GM12864 (cell line): Measurements from ENCODE around the gene NIPSNAP2.
"Not testable (repeated sequence)": the region's sequence is repeated elsewhere in the genome, so short reads cannot be mapped to it uniquely, and the experiment has no call there.

Experiments used
- DNase-seq: peaks from one replicate; pipeline ENCODE4 v3.0.0-alpha.2; 2011; ENCODE audit warnings: low read depth
- H3K4me3 ChIP-seq: 2 replicates; pipeline ENCODE4 v1.5.1; 2011; ENCODE audit warnings: mild to moderate bottlenecking, low read depth, low read length, control low read depth
- CTCF ChIP-seq: IDR thresholded peaks from 2 replicates; pipeline ENCODE4 v1.5.1; 2011; ENCODE audit warnings: low read depth, mild to moderate bottlenecking, moderate library complexity, low read length, control low read depth, inconsistent platforms; ENCODE audit errors: missing control alignments

Gene NIPSNAP2

DNA sequence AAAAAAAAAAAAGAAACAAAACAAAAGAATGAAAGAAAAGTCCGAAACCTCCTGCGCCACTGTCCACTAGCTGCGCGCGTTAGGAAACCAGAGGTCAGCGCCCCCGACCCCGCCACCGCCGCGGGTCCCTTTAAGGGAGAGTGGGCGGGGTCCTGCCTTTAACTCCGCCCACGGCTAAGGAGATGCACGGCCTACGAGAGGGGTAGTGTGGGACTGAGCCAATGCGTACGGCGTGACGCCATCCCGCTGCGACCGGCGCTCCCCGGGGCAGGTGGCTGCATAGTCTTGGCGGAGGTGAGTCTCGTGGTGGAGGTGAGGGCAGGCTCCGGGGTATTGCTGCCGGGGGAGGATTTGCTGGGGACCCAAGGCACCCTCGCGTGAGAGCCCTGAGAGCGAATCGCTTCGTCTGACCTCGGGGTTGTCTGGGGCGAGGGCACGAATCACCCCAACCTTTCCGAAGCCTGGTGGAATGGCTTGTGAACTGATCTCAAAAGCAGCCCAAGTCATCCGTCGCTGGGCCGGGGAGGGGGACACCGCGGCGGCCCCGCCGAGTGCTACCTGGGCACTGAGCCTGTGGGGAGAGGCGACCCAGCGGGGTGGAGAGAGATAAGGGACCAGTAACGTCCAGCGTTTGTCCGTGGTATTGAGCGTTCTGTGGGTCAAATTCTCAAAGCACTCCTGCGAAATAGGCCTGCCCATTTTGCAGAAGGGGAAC is 12.6 kb upstream of the NIPSNAP2 start, which contains the start of gene MRPS17:
Gene MRPS17, plus strand, starts transcription at position 241 of the 715 bp plus-strand sequence. CDS start 1,319 bp downstream, outside the sequence.
- no peak for TF ChIP-seq CTCF
- H3K4me3 ChIP-seq, result peak within 1 kb of the TSS; percentile 98
- peak; percentile 84 for DNase-seq

DNA sequence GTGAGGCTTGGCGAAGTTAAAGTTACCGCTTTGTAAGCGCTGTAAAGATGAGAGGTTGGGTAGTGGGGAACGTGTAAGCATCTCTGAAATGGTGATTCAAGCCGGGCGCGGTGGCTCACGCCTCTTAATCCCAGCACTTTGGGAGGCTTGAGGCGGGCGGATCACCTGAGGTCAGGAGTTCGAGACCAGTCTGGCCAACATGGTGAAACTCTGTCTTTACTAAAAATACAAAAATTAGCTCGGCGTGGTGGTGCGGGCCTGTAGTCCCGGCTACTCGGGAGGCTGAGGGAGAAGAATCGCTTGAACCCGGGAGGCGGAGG is 12.1 kb upstream of the NIPSNAP2 start:
- not testable (repeated sequence) for DNase-seq
- H3K4me3 ChIP-seq, result peak overlapping the region; percentile 98

- DNase-seq, result no peak
- TF ChIP-seq CTCF, result no peak
These were observed 10.5 kb upstream of the NIPSNAP2 start for GRCh38 chr7:55953707-55954475.

DNA sequence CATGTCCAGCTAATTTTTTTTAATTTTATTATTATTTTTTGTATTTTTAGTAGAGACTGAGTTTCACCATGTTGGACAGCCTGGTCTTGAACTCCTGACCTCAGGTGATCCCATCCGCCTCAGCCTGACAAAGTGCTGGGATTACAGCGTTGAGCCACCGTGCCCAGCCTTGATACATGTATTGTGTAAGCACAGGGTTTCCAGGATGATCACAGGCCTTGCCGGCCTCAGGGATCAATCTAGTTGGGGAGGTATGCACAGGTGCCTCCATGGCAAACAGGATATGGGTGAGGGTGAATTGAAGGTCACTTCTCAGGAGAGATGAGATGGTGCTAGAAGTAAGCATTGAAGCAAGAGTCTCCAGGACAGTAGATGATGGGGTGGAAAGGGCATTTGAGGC is 7.2 kb upstream of the NIPSNAP2 start:
- DNase-seq, result no peak
- no peak overlapping the region for H3K4me3 ChIP-seq
- no peak for TF ChIP-seq CTCF

More at GRCh38 chr7:55953707-55954475, 10.5 kb upstream of the NIPSNAP2 start:
- H3K4me3 ChIP-seq, result no peak overlapping the region

- H3K4me3 ChIP-seq, result no peak overlapping the region
- no peak for DNase-seq
- TF ChIP-seq CTCF, result no peak
These were observed 2.4 kb upstream of the NIPSNAP2 start for GRCh38 chr7:55962014-55962413.

DNA sequence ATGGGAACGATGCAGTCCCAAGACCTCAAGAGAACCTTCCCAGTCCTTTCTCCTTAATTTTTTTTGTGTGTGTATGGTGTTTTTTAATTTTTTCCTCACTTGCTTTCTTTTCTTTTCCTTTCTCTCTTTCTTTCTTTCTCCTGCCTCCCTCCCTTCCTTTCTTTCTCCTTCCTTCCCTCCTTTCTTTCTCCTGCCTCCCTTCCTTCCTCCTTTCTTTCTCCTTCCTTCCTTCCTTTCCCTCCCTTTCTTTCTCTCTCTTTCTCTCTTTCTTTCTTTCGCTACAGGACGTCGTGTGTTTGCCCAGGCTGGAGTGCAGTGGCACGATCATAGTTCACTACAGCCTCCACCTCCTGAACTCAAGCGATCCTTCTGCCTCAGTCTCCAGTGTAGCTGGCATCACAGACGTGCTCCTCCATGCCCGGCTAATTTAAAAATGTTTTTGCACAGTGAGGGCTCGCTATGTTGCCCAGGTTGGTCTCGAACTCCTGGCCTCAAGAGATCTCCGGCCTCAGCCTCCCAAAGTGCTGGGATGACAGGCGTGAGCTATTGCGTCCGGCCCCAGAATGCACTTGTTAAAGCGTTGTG is 709 bp upstream of the NIPSNAP2 start:
- DNase-seq, result no peak
- peak overlapping the region; percentile 45 for H3K4me3 ChIP-seq
- TF ChIP-seq CTCF, result no peak

DNA sequence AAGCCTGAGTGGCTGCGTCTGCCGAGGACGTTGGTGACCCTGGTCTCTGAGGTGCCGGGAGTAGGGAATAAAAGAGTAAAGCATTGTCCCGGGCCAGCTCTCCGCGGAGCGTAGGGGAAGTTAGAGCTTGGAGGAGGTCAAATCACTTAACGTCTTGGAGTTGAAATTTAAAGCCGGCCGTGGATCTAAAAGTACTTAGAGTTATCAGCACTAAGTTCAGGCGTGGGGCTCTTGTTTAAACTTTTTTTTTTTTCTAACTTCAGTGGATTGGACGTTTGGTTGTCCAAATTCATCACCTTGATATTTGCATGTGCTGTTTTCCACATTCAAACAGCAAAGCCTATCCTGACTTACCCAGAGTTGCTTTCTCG is 700 bp downstream of the NIPSNAP2 start:
- TF ChIP-seq CTCF, result no peak
- H3K4me3 ChIP-seq, result peak overlapping the region; percentile 87
- no peak for DNase-seq
